Upper lobe of left lung (tissue), 4 donors: ENCODE data around the gene SNCAIP.

Experiments used
- CTCF ChIP-seq, 6 experiments: fragments of 450-650 bp in 4 of 6; fragments of 200-600 bp in 2 of 6; sonication (generic) in 2 of 6; IDR thresholded peaks; one replicate each; pipeline ENCODE4 v1.5.1; 2016 to 2019; ENCODE audit warnings: antibody characterized with exemption in 6 of 6
- EP300 ChIP-seq, 4 donors: sonication (generic); formaldehyde crosslinking; IDR thresholded peaks; one replicate each; pipeline ENCODE4 v1.5.1; 2017; ENCODE audit warnings: antibody characterized with exemption in 4 of 4, control low read depth in 2 of 4
- POLR2A ChIP-seq, 4 donors: fragments of 450-650 bp; IDR thresholded peaks; one replicate each; pipeline ENCODE4 v1.5.1; 2016 to 2017; ENCODE audit warnings: antibody characterized with exemption in 4 of 4, mild to moderate bottlenecking in 2 of 4
- POLR2AphosphoS5 ChIP-seq, 2 donors: sonication (generic); formaldehyde crosslinking; IDR thresholded peaks; one replicate each; pipeline ENCODE4 v1.5.1; 2017; ENCODE audit warnings: antibody characterized with exemption in 2 of 2

DNA sequence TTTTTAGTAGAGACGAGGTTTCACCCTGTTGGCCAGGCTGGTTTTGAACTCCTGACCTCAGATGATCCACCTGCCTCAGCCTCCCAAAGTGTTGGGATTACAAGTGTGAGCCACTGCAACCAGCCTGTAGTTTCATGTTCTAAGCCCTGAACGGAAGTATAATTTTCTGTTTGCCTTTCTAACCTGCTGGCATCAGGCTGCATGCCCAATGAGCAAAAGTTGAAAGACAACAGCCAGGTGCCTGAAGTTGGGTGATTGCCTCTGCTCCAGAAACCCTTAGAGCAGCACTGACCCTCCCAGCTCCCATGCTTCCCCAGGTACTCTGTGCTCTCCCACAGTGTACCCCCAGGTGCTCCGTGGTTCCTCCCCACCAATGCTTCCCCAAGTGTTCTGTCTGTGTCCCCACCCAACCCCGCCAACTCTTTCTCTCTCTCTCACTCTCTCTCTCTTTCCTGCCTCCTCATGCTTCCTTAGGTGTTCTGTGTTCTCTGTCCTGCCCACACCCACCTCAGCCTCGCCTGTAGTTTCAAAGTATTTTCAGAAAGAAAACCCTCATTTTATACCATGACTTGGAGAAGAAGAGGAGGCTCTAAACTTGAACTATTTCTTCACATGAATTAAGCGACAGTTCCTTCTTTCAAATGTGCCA, 145.3 kb downstream of the SNCAIP start:
- TF ChIP-seq CTCF (IDR thresholded peaks at IDR 0.05) (no peak), POLR2AphosphoS5 (IDR thresholded peaks at IDR 0.05) (no peak), EP300 (IDR thresholded peaks at IDR 0.05) (no peak), POLR2A (IDR thresholded peaks at IDR 0.05) (no peak)
